ENCODE results near the gene CHD2. TPM values are rescaled to one million over a fixed set of nuclear protein-coding genes. Genes with fewer than 3 reads are reported as not detected.
A peak's percentile ranks its signal among the peaks of the same experiment; 100 is the strongest.

Gene CHD2
- total RNA-seq, 4 donors from 2014 or later, result 41.9 to 144 (median 81.8) TPM

DNA sequence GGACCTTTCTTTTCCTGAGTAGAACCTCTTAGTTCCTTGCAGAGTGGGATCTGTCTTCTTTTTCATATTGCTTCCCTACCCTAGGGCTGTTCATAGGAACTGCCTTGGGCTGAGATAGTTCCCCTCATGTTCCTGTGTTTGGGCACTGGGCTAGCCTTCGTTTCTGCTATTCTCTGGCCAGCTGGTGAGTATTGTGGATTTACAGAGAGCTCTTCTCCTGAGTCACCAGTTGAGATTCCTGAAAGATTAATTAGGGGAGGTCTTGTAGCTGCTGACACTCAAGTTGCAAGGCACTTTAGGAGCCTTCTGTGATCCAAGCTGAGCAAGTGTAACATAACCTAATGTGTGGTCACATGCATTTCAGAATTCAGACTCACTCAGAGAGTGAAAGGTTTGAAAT, 30.7 kb downstream of the CHD2 start:
- H3K27ac ChIP-seq, result peak overlapping the region in 2 of 4 donors; percentile 30 to 39
- whole genome bisulfite sequencing, 2 donors (ENCODE audit: low coverage in 1 of 2), result 0 to 29% methylated on average over 1 of the region's 1 CpG

DNA sequence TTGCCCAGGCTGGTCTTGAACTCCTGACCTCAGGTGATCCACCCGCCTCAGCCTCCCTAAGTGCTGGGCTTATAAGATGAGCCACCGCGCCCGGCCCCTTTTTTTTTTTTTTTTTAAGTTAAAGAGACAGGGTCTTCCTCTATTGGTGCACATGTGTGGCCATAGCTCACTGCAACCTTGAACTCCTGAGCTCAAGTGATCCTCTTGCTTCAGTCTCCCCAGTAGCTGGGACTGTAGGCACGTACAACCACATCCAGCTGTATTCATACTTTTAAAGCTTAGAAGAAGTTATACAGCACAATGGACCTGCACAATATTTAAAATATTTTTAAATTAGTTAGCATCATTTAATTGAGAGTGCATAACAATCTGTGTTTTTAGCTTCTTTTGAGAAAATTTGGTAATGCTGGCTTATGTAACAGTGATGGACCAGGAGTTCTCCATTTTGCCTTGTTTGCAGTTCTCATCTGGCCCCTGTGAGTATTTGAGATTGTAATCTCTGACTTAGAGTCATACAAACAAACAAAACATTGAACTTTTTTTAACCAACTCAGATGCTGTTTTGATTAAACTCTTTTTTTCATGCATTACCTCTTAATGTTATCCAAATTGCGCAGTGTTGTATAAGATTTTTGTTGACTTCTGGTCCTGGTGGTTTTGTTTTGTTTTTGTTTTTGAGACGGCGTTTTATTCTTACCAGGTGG, 33.0 kb downstream of the CHD2 start:
- no peaks in the 10 kb centered on the region for H3K27me3 ChIP-seq
- H3K9me3 ChIP-seq, result no peaks in the 10 kb centered on the region
- no peak overlapping the region for H3K4me3 ChIP-seq
- H3K4me1 ChIP-seq, result peaks cover 0 to 51% (median 2%) of the 10 kb centered on the region in 3 donors
- no peak for ATAC-seq
- no peak overlapping the region for H3K27ac ChIP-seq
- H3K36me3 ChIP-seq, result peaks cover 12 to 98% of the 10 kb centered on the region in 2 donors
- TF ChIP-seq POLR2A (IDR thresholded peaks at IDR 0.05) (no peak), POLR2AphosphoS5 (IDR thresholded peaks at IDR 0.05) (no peak), EP300 (IDR thresholded peaks at IDR 0.05) (no peak)
- TF ChIP-seq, protein P1, sequence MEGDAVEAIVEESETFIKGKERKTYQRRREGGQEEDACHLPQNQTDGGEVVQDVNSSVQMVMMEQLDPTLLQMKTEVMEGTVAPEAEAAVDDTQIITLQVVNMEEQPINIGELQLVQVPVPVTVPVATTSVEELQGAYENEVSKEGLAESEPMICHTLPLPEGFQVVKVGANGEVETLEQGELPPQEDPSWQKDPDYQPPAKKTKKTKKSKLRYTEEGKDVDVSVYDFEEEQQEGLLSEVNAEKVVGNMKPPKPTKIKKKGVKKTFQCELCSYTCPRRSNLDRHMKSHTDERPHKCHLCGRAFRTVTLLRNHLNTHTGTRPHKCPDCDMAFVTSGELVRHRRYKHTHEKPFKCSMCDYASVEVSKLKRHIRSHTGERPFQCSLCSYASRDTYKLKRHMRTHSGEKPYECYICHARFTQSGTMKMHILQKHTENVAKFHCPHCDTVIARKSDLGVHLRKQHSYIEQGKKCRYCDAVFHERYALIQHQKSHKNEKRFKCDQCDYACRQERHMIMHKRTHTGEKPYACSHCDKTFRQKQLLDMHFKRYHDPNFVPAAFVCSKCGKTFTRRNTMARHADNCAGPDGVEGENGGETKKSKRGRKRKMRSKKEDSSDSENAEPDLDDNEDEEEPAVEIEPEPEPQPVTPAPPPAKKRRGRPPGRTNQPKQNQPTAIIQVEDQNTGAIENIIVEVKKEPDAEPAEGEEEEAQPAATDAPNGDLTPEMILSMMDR (IDR thresholded peaks at IDR 0.05), result no peak
- WGBS, 2 donors (ENCODE audit: low coverage in 1 of 2), result 87 to 90% methylated on average over 2 to 7 of the region's 8 CpGs

More for the DNA sequence above, 30.7 kb downstream of the CHD2 start:
- H3K4me1 ChIP-seq, result peaks cover 0 to 39% (median 0%) of the 10 kb centered on the region in 3 donors
- no peak for ATAC-seq
- H3K36me3 ChIP-seq, result peaks cover 9 to 97% of the 10 kb centered on the region in 2 donors
- no peak overlapping the region for H3K4me3 ChIP-seq
- H3K27me3 ChIP-seq, result no peaks in the 10 kb centered on the region
- TF ChIP-seq, protein P1 (IDR thresholded peaks at IDR 0.05), result no peak
- TF ChIP-seq POLR2A (IDR thresholded peaks at IDR 0.05), result no peak
- H3K9me3 ChIP-seq, result no peaks in the 10 kb centered on the region

DNA sequence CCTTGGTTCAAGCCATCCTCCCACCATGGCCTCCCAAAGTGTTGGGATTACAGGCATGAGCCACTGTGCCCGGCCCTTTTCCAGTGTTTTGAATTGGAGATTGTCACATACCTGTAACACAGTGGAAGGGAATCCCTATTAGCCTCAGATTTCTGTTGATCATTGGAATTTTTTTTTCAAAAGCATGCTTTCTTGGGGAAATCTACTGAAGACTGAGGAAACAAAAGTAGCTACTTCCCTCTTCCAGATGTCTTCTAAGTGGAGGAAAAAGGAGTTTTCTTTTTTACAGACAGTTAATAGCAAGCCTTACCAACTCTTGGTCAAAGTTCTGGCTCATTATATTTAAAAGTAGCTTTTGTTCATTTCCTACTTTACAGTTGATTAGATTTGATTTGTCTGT, 33.7 kb downstream of the CHD2 start:
- 100% methylated on average over 1 of the region's 1 CpG; no CpG with 5 or more reads in 1 of the 2 donors for WGBS, 2 donors (ENCODE audit: low coverage in 1 of 2)
- H3K27ac ChIP-seq, result no peak overlapping the region
- H3K9me3 ChIP-seq, result no peaks in the 10 kb centered on the region
- no peak overlapping the region for H3K4me3 ChIP-seq
- no peak for TF ChIP-seq POLR2AphosphoS5 (IDR thresholded peaks at IDR 0.05)
- H3K4me1 ChIP-seq, result peaks cover 0 to 47% (median 2%) of the 10 kb centered on the region in 3 donors
- no peaks in the 10 kb centered on the region for H3K27me3 ChIP-seq
- ATAC-seq, result no peak
- peaks cover 6 to 98% of the 10 kb centered on the region in 2 donors for H3K36me3 ChIP-seq

DNA sequence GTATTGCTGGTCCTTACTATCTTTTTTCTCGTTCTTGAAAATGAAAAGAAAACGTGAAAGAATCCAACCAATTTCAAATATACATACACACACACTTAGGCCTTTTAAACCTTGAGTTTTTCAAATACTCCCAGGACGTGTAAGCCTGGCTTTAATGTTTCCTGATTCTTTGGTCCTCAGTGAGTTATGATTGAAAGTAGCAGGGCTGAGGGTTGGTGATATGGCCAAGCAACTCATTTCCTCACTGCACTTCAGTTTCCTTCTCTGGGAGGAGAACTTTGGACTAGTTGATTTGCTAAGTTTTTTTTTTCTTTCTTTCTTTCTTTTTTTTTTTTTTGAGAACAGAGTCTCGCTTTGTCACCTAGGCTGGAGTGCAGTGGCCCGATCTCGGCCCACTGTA, 34.6 kb downstream of the CHD2 start:
- no peak for TF ChIP-seq POLR2A (IDR thresholded peaks at IDR 0.05)
- TF ChIP-seq EP300 (IDR thresholded peaks at IDR 0.05), result no peak
- no peak for TF ChIP-seq POLR2AphosphoS5 (IDR thresholded peaks at IDR 0.05)
- TF ChIP-seq, protein P1 (IDR thresholded peaks at IDR 0.05), result no peak
- no peaks in the 10 kb centered on the region for H3K27me3 ChIP-seq
- WGBS, 2 donors (ENCODE audit: low coverage in 1 of 2), result 80 to 89% methylated on average over 4 to 6 of the region's 6 CpGs

DNA sequence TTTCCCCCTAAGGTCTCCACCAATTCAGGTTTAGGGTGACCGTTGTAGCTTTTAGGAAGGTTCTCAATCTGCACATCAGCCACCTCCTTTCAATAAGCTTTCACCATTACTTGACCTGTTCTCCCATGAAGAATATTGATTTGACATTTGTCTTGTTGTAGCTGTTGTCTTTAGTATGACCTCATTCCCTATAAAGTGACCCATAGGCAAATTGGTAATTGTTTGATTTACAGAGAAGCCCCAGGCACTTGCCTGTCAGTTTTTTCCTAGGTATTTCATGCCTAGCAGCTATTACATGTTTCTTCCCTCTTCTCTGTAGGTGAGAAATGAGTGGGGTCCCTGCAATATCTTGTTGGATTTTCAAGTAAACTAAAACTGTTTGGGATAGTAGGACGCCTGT, 36.0 kb downstream of the CHD2 start:
- no peak overlapping the region for H3K4me3 ChIP-seq
- 91 to 94% methylated on average over 2 of the region's 2 CpGs for WGBS, 2 donors (ENCODE audit: low coverage in 1 of 2)
- TF ChIP-seq, protein P1 (IDR thresholded peaks at IDR 0.05), result no peak
- no peak for TF ChIP-seq POLR2AphosphoS5 (IDR thresholded peaks at IDR 0.05)
- TF ChIP-seq POLR2A (IDR thresholded peaks at IDR 0.05), result no peak
- TF ChIP-seq EP300 (IDR thresholded peaks at IDR 0.05), result no peak
- no peaks in the 10 kb centered on the region for H3K9me3 ChIP-seq
- H3K27me3 ChIP-seq, result no peaks in the 10 kb centered on the region
- peaks cover 0 to 24% (median 2%) of the 10 kb centered on the region in 3 donors for H3K4me1 ChIP-seq
- H3K36me3 ChIP-seq, result peaks cover 14 to 97% of the 10 kb centered on the region in 2 donors
- no peak overlapping the region for H3K27ac ChIP-seq
- ATAC-seq, result no peak

More for the DNA sequence above, 34.6 kb downstream of the CHD2 start:
- Histone ChIP-seq H3K27ac (no peak overlapping the region), H3K4me3 (no peak overlapping the region), H3K9me3 (no peaks in the 10 kb centered on the region), H3K4me1 (peaks cover 0 to 38% (median 2%) of the 10 kb centered on the region in 3 donors), H3K36me3 (peaks cover 8 to 100% of the 10 kb centered on the region in 2 donors)
- no peak for ATAC-seq
